T-helper 17 cell (primary cell): ENCODE results near the gene AUH. TPM values are rescaled to one million over a fixed set of nuclear protein-coding genes. Genes with fewer than 3 reads are reported as not detected.

ENCODE experiments used
- ATAC-seq: fragments of 150-1000 bp; cut with Tn5 transposase; 2 replicates; pipeline ENCODE4 v1.10.0; 2021; ENCODE audit warnings: mild to moderate bottlenecking, moderate library complexity
- DNase-seq, 3 donors: peaks; one replicate each; pipeline versions ENCODE4 v3.0.0 to v3.0.0-alpha.2; 2020 to 2021
- H3K9me3 ChIP-seq: one replicate; pipeline ENCODE4 v1.7.0; 2013; ENCODE audit warnings: low read length, mild to moderate bottlenecking; ENCODE audit not compliant: control insufficient read depth, poor library complexity, severe bottlenecking
- H3K27ac Mint-ChIP-seq: one replicate; pipeline ENCODE4 v1.8.0; 2022; ENCODE audit warnings: mild to moderate bottlenecking, moderate library complexity, mixed read lengths
- H3K27me3 Mint-ChIP-seq: one replicate; pipeline ENCODE4 v1.8.0; 2022; ENCODE audit warnings: mixed read lengths
- H3K36me3 Mint-ChIP-seq: one replicate; pipeline ENCODE4 v1.8.0; 2022; ENCODE audit warnings: low read depth, mixed read lengths
- H3K4me1 Mint-ChIP-seq: one replicate; pipeline ENCODE4 v1.8.0; 2022; ENCODE audit warnings: mild to moderate bottlenecking, mixed read lengths
- H3K4me3 Mint-ChIP-seq: one replicate; pipeline ENCODE4 v1.8.0; 2022; ENCODE audit warnings: mild to moderate bottlenecking, moderate library complexity, mixed read lengths
- total RNA-seq, 4 donors: library from RNA in 2 of 4; stranded (reverse) in 2 of 4; gene quantifications; one replicate each; pipeline ENCODE4 v1.2.3 and lab custom pipeline; 2022 to 2026

Gene AUH
- total RNA-seq, 2 donors from 2014 or later = 15.2 to 17.2 TPM

DNA sequence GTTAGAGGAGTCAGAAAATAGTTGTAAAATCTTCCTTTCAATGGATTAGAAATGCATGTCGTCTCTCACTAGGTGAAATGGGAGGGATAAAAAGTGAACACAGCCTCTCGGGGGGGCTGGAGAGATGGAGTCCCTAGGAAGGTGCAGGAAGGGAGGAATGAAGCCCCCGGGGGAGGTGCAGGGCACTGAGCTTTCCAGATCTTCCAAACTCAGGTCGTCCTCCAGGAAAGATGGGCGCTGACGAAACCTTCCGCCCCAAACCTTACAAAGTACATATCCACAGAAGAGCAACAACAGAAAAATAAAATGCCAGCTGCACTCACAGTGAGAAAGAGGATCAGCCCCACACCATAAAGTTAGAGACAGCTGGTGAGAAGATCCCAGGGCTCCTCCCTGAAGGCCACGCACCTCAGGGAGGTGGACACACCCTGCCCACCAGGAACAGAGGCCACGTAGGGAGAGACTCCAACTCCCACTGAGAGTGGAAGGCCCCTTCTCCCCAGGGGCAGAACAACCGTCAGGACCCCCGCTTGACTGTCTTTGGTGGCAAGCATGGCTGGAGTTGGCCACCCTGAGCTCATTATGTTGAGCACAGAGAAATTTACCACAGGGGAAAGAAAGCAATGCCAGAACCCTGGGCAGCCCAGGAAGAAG is 174.3 kb downstream of the AUH start:
- Mint-ChIP-seq H3K4me1 (peaks cover 4% of the 10 kb centered on the region), H3K36me3 (peaks cover 2% of the 10 kb centered on the region), H3K27ac (no peak overlapping the region), H3K27me3 (no peaks in the 10 kb centered on the region), H3K4me3 (no peak overlapping the region)
- H3K9me3 ChIP-seq = no peaks in the 10 kb centered on the region
- DNase-seq = no peak
- ATAC-seq = no peak

DNA sequence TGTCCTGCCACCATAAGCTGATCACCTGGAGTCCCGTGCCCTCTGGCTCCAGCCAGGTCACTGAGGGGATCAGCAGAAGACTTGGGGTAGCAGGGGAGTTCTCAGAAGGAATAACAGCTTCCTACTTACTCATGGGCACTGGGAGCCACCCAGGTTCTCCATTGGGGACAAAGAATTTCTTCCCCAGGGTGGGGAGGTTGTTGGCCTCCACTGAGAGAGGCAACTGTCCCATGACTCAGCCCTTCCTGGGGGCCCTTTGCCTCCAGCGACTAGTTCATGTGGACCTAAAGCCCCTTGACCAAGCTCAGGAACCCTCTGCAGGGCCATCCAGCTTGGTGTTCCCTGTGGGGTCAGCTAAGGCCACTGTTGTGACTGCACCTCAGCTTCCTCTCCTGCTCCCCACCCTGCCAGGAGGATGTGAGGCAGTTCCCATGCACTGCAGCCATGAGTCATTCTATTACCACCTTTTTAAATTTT is 175.0 kb downstream of the AUH start:
- DNase-seq (no peak), ATAC-seq (no peak)
- Mint-ChIP-seq H3K4me3 (no peak overlapping the region), H3K27ac (no peak overlapping the region), H3K4me1 (no peaks in the 10 kb centered on the region), H3K36me3 (peaks cover 2% of the 10 kb centered on the region), H3K27me3 (no peaks in the 10 kb centered on the region)
- no peaks in the 10 kb centered on the region for H3K9me3 ChIP-seq

DNA sequence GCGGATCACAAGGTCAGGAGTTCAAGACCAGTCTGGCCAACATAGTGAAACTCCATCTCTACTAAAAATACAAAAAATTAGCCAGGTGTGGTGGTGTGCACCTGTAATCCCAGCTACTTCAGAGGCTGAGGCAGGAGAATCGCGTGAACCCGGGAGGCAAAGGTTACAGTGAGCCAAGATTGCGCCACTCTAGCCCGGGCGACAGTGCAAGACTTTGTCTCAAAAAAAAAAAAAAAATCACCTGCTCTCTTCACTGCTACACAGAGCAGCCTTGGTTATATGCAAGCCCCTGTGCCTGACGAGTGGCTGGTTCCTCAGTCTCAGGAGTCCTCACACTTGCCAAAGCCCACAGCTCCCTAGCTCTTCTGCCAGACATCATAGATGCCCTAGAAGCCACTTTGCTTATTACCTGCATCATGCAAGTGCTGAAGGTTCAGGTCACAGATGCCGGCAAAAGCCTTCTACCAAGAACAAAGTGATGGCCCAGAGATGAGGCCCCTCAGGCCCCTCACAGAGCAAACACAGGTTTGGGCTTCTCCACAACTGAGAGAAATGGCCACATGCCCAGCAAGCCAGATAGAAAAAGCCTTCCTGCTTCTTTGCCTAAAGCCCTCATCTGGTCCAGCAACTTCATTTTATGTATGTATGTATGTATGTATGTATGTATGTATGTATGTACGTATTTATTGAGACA is 176.4 kb downstream of the AUH start:
- no peaks in the 10 kb centered on the region for H3K27me3 Mint-ChIP-seq
- H3K9me3 ChIP-seq = no peaks in the 10 kb centered on the region
- no peak for ATAC-seq
- no peak overlapping the region for H3K27ac Mint-ChIP-seq
- H3K4me1 Mint-ChIP-seq = no peaks in the 10 kb centered on the region
- peaks cover 2% of the 10 kb centered on the region for H3K36me3 Mint-ChIP-seq
- DNase-seq = no peak
- H3K4me3 Mint-ChIP-seq = no peak overlapping the region

DNA sequence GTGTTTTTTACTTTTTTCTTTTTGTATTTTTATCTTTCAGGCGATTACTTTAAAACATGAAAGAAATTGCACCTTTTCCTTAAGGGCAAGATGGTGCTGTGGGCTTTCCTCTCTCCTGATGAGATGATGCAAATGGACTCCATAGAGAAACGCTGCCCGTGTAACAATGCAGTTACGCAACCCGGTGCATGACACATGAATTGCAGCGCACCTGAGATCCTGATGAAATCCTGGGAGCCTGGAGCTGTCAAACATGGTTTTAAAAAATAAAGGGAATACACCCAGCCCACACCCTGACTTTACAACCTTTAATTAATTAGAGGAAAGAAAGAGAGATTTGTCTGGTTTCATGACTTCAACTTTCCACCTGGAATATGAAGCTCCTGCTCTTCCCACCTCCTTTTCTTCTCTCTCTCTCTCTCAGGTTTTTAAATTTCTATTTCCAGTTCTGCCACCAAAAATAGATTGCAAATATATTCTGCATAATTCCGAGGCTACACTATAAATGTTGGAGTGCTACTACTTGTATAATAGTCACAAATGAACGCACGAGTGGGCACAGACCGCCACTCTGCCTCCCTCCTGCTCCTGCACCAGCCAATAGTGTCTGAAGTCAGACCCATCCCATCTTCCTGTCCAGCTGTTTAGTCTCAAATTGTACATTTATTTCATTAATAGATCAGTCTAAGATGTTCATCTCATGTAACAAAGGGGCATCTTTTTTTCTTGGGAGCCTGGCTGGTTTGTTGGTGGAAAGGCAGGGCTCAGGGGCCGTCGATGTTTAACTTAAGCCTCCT is 179.1 kb downstream of the AUH start:
- Mint-ChIP-seq H3K27me3 (no peaks in the 10 kb centered on the region), H3K4me1 (peaks cover 3% of the 10 kb centered on the region), H3K36me3 (peaks cover 2% of the 10 kb centered on the region), H3K4me3 (no peak overlapping the region), H3K27ac (peak overlapping the region; percentile 75)
- no peak for ATAC-seq
- DNase-seq = no peak
- no peaks in the 10 kb centered on the region for H3K9me3 ChIP-seq

DNA sequence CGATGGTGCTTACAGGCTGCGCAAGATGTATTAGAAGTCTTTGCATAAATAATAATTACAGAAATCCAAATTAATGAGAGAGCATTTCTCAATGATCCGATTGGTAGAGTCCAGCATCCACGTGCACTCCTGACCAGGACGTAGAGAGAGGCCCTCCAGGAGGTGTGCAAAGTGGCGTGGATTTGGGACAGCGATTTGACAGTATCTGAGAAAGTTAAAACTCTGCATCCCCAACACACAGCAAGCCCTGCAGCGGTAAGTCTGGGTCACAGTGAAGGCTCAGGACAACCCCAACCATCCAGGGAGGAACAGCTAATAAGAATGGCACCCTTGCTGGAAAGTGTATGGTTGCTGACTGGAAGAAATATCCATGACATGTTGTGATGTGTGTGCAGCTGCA is 180.2 kb downstream of the AUH start:
- Mint-ChIP-seq H3K4me3 (no peak overlapping the region), H3K27ac (no peak overlapping the region), H3K4me1 (peaks cover 6% of the 10 kb centered on the region), H3K36me3 (no peaks in the 10 kb centered on the region), H3K27me3 (no peaks in the 10 kb centered on the region)
- no peak for ATAC-seq
- H3K9me3 ChIP-seq = no peaks in the 10 kb centered on the region
- DNase-seq = no peak

DNA sequence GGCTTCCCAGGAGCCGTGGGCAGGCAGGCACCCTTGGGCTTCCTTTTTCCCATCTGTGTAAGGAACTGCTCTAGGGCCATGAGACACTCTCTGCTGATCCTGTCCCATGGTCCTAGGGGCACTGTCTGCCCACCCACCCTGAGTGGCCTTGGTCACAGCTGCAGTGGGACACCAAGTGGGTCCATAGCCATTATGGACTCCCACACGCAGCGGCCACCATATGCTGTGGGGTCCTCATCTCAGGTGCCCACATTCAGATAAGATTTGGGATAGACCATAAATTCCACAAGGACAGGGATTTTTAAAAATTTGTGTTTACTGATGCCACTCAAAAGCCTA is 180.8 kb downstream of the AUH start:
- ATAC-seq = no peak
- DNase-seq = no peak
- H3K4me1 Mint-ChIP-seq = peaks cover 6% of the 10 kb centered on the region
- H3K36me3 Mint-ChIP-seq = no peaks in the 10 kb centered on the region
- no peak overlapping the region for H3K27ac Mint-ChIP-seq
- H3K4me3 Mint-ChIP-seq = no peak overlapping the region
- H3K27me3 Mint-ChIP-seq = no peaks in the 10 kb centered on the region
- H3K9me3 ChIP-seq = no peaks in the 10 kb centered on the region

DNA sequence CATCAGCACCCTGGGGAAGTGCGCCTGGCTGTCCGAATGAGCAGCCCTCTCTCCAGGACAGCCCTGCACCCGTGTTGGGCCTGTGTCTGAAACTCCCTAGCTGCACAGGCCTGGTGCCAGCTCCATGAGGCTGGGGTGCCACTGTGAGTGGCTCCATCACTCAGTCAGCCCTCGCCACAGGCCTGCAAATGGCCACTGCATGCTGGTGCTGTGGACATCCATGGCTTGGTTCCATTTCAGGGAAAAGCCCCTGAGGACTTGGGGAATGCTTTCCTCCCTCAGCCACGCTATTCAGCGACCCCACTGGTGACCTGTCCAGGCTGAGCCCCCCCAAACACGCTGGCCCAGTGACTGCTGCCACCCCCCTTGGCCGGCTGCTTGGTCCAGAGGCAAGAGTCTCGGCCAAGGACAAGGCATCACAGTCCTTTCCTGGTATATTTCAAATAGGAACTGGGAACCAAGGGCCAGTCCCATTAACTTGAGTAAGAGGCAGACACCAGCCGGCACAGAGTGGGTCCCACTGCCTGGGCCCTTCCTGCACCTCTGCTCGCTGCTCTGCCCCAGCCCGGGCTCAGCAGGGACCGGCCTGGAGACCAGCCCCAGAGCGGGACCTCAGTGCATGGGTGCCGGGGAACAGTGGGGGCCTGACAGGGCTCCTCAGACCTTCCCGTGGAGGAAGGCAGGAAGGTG is 181.3 kb downstream of the AUH start:
- H3K27ac Mint-ChIP-seq = no peak overlapping the region
- no peaks in the 10 kb centered on the region for H3K27me3 Mint-ChIP-seq
- H3K36me3 Mint-ChIP-seq = no peaks in the 10 kb centered on the region
- no peaks in the 10 kb centered on the region for H3K9me3 ChIP-seq
- DNase-seq (no peak), ATAC-seq (no peak)
- H3K4me1 Mint-ChIP-seq = peaks cover 6% of the 10 kb centered on the region
- H3K4me3 Mint-ChIP-seq = no peak overlapping the region

DNA sequence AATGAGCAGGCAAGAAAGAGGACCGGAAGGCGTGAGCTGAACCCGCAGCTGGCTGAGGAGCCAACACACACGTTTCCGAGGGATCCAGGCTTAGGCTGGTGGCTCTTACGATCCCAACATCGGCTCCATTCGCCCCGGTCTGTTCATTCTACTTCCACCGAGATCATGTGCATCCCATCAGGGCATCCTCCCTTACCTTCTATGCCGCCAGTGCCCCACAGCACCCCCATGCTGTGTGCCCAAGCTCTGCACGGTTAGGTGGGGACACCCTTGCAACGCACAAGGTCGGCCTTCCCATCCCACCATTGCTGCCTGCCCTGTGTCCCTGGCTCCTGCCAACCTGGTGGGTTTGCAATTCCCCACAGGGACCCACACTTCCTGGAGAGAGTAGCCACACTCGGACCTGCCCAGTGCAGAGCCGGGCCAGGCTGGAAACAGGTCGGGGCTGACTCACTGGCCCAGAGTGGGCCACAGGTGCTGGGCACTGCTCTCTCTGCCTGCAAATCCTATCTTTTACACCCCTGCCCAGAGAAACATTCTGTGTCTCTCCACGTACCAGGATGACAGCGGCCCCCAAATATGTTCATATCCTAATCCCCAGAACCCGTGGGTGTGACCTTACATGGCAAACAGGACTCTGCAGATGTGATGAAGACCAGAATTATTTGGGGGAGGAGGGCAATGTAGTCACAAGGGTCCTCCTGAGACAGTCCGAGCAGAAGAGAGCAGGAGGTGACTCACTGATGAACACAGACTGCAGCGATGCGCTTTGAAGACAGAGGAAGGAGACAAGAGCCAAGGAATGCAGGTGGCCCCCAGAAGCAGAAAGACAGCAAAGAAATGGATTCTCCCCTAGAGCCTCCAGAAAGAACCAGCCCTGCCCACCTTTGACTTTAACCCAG is 182.2 kb downstream of the AUH start:
- H3K27ac Mint-ChIP-seq = no peak overlapping the region
- H3K9me3 ChIP-seq = no peaks in the 10 kb centered on the region
- ATAC-seq (no peak), DNase-seq (no peak)
- peaks cover 8% of the 10 kb centered on the region for H3K4me1 Mint-ChIP-seq
- no peaks in the 10 kb centered on the region for H3K27me3 Mint-ChIP-seq
- no peaks in the 10 kb centered on the region for H3K36me3 Mint-ChIP-seq
- H3K4me3 Mint-ChIP-seq = no peak overlapping the region

DNA sequence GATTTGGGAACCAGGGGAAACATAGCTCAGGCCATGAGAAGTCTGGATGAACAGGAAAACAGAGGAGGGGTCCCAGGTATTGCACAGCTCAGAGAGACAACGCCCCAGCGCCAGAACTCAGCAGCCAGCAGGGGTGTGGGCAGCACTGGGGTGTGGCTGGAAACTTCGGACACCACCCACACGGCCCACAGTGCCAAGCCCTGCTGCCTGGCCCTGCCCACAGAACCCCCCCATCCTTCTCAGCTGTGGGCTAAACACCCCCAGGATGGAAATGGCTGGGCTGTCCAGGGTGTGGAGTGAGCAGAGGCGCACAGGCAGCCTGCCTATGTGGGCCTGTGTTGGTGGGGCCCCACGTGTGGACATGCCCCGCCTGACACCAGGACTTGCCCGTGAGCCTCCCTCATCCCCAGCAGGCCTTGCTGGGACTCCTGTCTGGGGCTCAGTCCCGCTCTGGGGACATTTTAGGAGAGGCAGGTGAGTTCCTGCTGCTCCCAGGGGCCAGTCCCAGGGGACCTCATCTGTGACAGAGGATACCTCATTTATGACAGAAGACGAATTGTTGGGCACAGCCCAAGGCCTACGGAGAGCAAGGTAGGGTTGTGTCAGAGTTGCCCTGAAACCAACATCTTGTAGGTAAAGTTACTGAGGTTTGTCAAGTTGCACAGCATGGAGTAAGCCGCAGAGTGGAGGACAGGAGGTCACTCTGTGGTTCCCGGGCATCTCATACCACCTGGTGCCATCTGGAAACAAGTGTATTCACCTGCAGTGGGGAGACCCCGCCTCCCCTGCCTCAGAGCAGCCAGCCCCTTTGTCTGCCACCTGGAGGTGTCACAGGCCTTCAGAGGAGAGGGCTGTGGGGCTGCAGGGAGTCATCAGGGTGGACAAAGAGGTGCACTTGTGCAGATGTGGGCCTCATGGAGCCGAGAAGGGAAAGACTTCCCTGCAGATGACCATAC is 183.2 kb downstream of the AUH start:
- Mint-ChIP-seq H3K27ac (no peak overlapping the region), H3K4me3 (no peak overlapping the region), H3K4me1 (peaks cover 15% of the 10 kb centered on the region), H3K36me3 (no peaks in the 10 kb centered on the region), H3K27me3 (no peaks in the 10 kb centered on the region)
- ATAC-seq (no peak), DNase-seq (no peak)
- no peaks in the 10 kb centered on the region for H3K9me3 ChIP-seq

DNA sequence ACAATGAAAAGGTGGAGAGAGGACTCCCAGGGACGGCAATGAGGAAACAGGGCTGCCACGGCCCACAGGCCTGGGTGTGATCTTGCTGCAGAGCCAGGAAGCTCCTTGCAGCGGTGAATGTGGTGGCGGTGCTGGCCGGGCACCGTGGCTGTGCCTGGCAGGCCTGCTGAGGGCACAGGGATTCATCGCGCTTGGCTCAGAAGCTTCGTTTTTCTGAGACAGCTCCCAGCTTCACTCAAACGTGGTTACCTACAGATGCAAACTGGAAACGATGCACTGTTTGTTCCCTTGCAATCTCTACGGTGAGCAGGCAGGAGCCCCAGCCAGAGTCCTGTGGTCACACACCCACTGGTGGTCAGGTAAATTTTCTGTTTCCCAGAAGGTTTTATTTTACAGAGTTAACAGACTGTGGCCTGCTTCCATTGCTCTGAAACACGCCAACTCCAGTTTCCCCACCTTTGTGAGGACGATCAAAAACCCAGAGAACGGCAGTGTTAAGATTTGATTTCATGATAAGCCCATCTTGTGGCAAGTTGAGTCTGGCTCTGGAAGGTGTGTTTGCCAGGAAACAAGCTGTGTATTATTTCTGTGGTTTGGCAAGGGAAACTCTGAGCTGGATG is 183.9 kb downstream of the AUH start:
- Mint-ChIP-seq H3K4me1 (peaks cover 15% of the 10 kb centered on the region), H3K27me3 (no peaks in the 10 kb centered on the region), H3K27ac (peak overlapping the region; percentile 53), H3K36me3 (no peaks in the 10 kb centered on the region), H3K4me3 (peak overlapping the region; percentile 41)
- no peaks in the 10 kb centered on the region for H3K9me3 ChIP-seq
- peak; percentile 20 for ATAC-seq
- no peak for DNase-seq

DNA sequence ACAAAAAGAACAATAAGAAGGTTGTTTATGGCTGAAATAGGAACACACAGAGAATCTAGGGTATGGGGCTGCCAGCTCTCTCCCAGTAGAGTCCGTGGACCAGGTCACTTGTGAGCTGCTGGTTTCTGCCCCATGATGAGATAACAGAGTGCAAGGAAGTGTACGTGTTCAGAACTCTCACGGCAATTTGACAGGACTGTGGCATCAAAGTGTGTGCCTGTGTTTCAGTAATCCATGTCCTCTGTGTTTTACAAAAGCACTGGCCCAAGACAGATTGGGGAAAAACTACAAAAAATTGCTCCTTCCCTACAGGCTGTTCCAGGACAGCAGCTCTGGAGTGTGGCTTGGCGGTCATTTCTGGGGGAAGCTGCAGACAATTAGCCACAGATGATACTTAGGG is 184.6 kb downstream of the AUH start:
- no peaks in the 10 kb centered on the region for H3K36me3 Mint-ChIP-seq
- H3K27ac Mint-ChIP-seq = peak overlapping the region; percentile 53
- DNase-seq (no peak), ATAC-seq (no peak)
- no peaks in the 10 kb centered on the region for H3K9me3 ChIP-seq
- H3K4me1 Mint-ChIP-seq = peaks cover 15% of the 10 kb centered on the region
- no peak overlapping the region for H3K4me3 Mint-ChIP-seq
- H3K27me3 Mint-ChIP-seq = no peaks in the 10 kb centered on the region
